ENCODE results near the gene POLR2J.

Gene POLR2J

GRCh38 chr7:102424129-102424551, 54.6 kb downstream of the POLR2J start:
- TF ChIP-seq CTCF (IDR thresholded peaks at IDR 0.05; ENCODE audit: insufficient read depth, low read length, missing control alignments) = no peak
- H3K4me3 ChIP-seq (ENCODE audit: low read depth, low read length) = no peak overlapping the region
- ChIA-PET CTCF (interaction anchor here (1.0 to 2.2 kb wide), 3 partner anchors 8 to 32 kb away, joined by 3 to 6 read pairs (median 4); no protein-coding TSS in a partner anchor), POLR2A (no interaction called here)
- no peak for DNase-seq (ENCODE audit: low read depth, low spot score)
